Endothelial cell of umbilical vein (primary cell): ENCODE results near the gene ASNSD1. TPM values are rescaled to one million over a fixed set of nuclear protein-coding genes. Genes with fewer than 3 reads are reported as not detected.

Source experiments
- BruUV-seq: library from RNA; stranded (reverse); fragments of 400-500 nt; replicated peaks from 2 replicates; lab custom pipeline; 2021; lab: Mats Ljungman, UMichigan
- CTCF ChIA-PET: fragments of 300-600, 350-600 bp; sonication (Branson Sonifier 250); formaldehyde crosslinking; loops from one replicate; lab custom pipeline; 2021; ENCODE audit warnings: antibody characterized with exemption, inconsistent platforms; lab: Charles Lee
- POLR2A ChIA-PET: fragments of 300-600, 350-600 bp; sonication (Branson Sonifier 250); formaldehyde crosslinking; loops from one replicate; lab custom pipeline; 2021; ENCODE audit warnings: antibody characterized with exemption, inconsistent platforms; lab: Charles Lee
- DNase-seq: peaks from one replicate; pipeline ENCODE4 v3.0.0-alpha.2; 2011; ENCODE audit warnings: low read depth, low spot score
- FAIRE-seq: peaks from 2 replicates; lab custom pipeline; 2011; peaks lifted over from hg19 to GRCh38; lab: Jason Lieb, UNC
- H2AFZ ChIP-seq: 2 replicates; pipeline ENCODE4 v1.6.0; 2012; ENCODE audit warnings: low read depth, low read length, control low read depth, inconsistent platforms
- H3K27ac ChIP-seq: 2 replicates; pipeline ENCODE4 v1.5.1; 2011; ENCODE audit warnings: low read depth, mild to moderate bottlenecking, control low read depth, low read length, moderate library complexity; ENCODE audit not compliant: insufficient read depth
- H3K27me3 ChIP-seq, 2 experiments: 2 replicates each; pipeline versions ENCODE4 v1.6.0 to v1.6.1; 2011; ENCODE audit warnings: low read length in 2 of 2, mixed read lengths in 1 of 2; ENCODE audit not compliant: control insufficient read depth in 2 of 2, insufficient read depth in 2 of 2
- H3K36me3 ChIP-seq, 2 experiments: 2 replicates in 1 of 2; 3 replicates in 1 of 2; pipeline ENCODE4 v1.5.1; 2011; ENCODE audit warnings: low read length in 2 of 2, mild to moderate bottlenecking in 1 of 2, moderate library complexity in 1 of 2; ENCODE audit not compliant: control insufficient read depth in 2 of 2, insufficient read depth in 2 of 2; ENCODE audit errors: extremely low read depth in 1 of 2
- H3K4me1 ChIP-seq: 3 replicates; pipeline ENCODE4 v1.5.1; 2011; ENCODE audit warnings: mild to moderate bottlenecking, low read length; ENCODE audit not compliant: control insufficient read depth, insufficient read depth; ENCODE audit errors: extremely low read depth
- H3K4me2 ChIP-seq: 2 replicates; pipeline ENCODE4 v1.6.1; 2011; ENCODE audit warnings: low read length, control low read depth, mixed read lengths; ENCODE audit not compliant: insufficient read depth
- H3K4me3 ChIP-seq, 3 experiments: fragments of 200-600 bp in 1 of 3; sonication (generic), shearing (Covaris generic) in 1 of 3; replicated peaks in 1 of 3; 2 replicates each; pipeline ENCODE4 v1.5.1; 2011 to 2016; ENCODE audit warnings: control low read depth in 3 of 3, low read length in 3 of 3, mild to moderate bottlenecking in 2 of 3, inconsistent platforms in 1 of 3, low read depth in 1 of 3, moderate library complexity in 1 of 3; ENCODE audit not compliant: insufficient read depth in 1 of 3
- H3K79me2 ChIP-seq: 2 replicates; pipeline ENCODE4 v1.6.0; 2012; ENCODE audit warnings: low read length, inconsistent platforms; ENCODE audit not compliant: control insufficient read depth, insufficient read depth
- H3K9ac ChIP-seq: replicated peaks from 2 replicates; pipeline ENCODE3; 2011; ENCODE audit warnings: low read length, control low read depth; ENCODE audit not compliant: insufficient read depth; ENCODE audit errors: extremely low read depth
- H3K9me1 ChIP-seq: replicated peaks from 3 replicates; pipeline ENCODE4 v1.6.0; 2011; ENCODE audit warnings: mild to moderate bottlenecking, low read length; ENCODE audit not compliant: control insufficient read depth, insufficient read depth; ENCODE audit errors: extremely low read depth
- H3K9me3 ChIP-seq: replicated peaks from 2 replicates; pipeline ENCODE4 v1.5.1; 2012; ENCODE audit warnings: low read length, inconsistent platforms; ENCODE audit not compliant: control insufficient read depth, insufficient read depth
- H4K20me1 ChIP-seq: replicated peaks from 2 replicates; pipeline ENCODE3; 2011; ENCODE audit warnings: mild to moderate bottlenecking, low read length; ENCODE audit not compliant: control insufficient read depth, insufficient read depth; ENCODE audit errors: extremely low read depth
- EZH2 ChIP-seq: IDR thresholded peaks from 2 replicates; pipeline ENCODE4 v1.6.1; 2012; ENCODE audit warnings: borderline replicate concordance, low read depth, mild to moderate bottlenecking, moderate library complexity, low read length, inconsistent platforms; ENCODE audit not compliant: severe bottlenecking
- FOS ChIP-seq: IDR thresholded peaks from 2 replicates; pipeline ENCODE4 v1.6.1; 2011; ENCODE audit warnings: mild to moderate bottlenecking, low read length, moderate library complexity, borderline replicate concordance; ENCODE audit not compliant: insufficient read depth
- GATA2 ChIP-seq: IDR thresholded peaks from 2 replicates; pipeline ENCODE4 v1.7.0; 2011; ENCODE audit warnings: low read depth, mild to moderate bottlenecking, moderate library complexity, mixed read lengths, low read length; ENCODE audit not compliant: insufficient read length, insufficient read depth
- JUN ChIP-seq: IDR thresholded peaks from 2 replicates; pipeline ENCODE4 v1.6.1; 2011; ENCODE audit warnings: borderline replicate concordance, low read depth; ENCODE audit not compliant: insufficient read length, insufficient read depth
- MYC ChIP-seq: IDR thresholded peaks from one replicate; pipeline ENCODE4 v1.6.1; 2011; ENCODE audit warnings: mild to moderate bottlenecking, low read depth, low read length
- POLR2A ChIP-seq: IDR thresholded peaks from 2 replicates; pipeline ENCODE4 v1.6.1; 2012; ENCODE audit warnings: low read depth, mild to moderate bottlenecking, control low read depth, low read length
- POLR2AphosphoS5 ChIP-seq: IDR thresholded peaks from 2 replicates; pipeline ENCODE4 v1.6.1; 2012; ENCODE audit warnings: low read depth, mild to moderate bottlenecking, control low read depth, low read length, moderate library complexity; ENCODE audit not compliant: insufficient read depth
- dilution Hi-C: fragments of 300-500 bp; cut with MboI; formaldehyde crosslinking; loops from one replicate; pipeline ENCODE4 v1.15.0; 2019; ENCODE audit warnings: low sequenced_read_pairs; ENCODE audit not compliant: extremely low pct_ligation_motif_present
- intact Hi-C: fragments of 100-400 bp; cut with micrococcal nuclease; formaldehyde crosslinking; loops from one replicate; pipeline ENCODE4 v1.10.0; 2022
- polyA plus RNA-seq, 4 experiments: library from polyadenylated mRNA; depleted of rRNA in 3 of 4; stranded (reverse) in 3 of 4; unstranded in 1 of 4; fragments of >200 nt; gene quantifications; 2 replicates each; pipeline versions ENCODE4 v1.2.1 to v1.2.3, GENCODE V29; 2011 to 2012; ENCODE audit warnings: missing spikeins in 1 of 4
- total RNA-seq: library from RNA; stranded (reverse); gene quantifications from 2 replicates; pipeline ENCODE4 v1.2.3, GENCODE V29; 2021
- TF ChIP-seq, protein P1 (sequence below), 2 donors: IDR thresholded peaks; 1 replicate in 1 of 2; 2 replicates in 1 of 2; pipeline ENCODE4 v1.5.1; 2011; ENCODE audit warnings: low read length in 2 of 2, mild to moderate bottlenecking in 2 of 2, moderate library complexity in 2 of 2, control low read depth in 1 of 2, inconsistent platforms in 1 of 2, low read depth in 1 of 2; ENCODE audit not compliant: insufficient read depth in 1 of 2; ENCODE audit errors: extremely low read depth in 1 of 2
- TF ChIP-seq, protein P2 (sequence below): IDR thresholded peaks from 2 replicates; pipeline ENCODE4 v1.6.1; 2011; ENCODE audit not compliant: insufficient read depth, insufficient read length

ASNSD1 gene
- total and polyA plus RNA-seq, 2 donors (not counting 3 experiments of a cell fraction or from before 2014, with no cell fraction given) = 15.8 to 39.5 TPM

DNA sequence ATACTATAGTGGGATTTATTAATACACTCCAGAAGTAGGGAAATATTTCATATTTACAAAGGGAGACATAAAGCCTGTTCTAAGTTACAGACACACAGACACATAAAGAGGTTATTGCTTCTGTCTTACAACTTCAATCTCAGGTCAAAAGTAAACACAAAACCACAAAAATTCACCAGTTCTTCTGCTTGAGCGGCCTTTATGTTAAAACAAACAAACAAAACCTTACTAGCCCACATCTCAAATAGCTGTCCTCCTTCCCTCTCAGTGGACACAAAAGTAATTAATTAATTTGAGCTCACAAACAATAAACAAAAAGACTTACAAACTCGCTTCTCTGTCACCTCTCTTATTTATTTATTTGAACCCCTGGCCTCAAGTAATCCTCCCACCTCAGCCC is 1.5 kb upstream of the ASNSD1 start:
- peaks cover 0 to 2% of the 10 kb centered on the region in 2 experiments for H3K27me3 ChIP-seq
- TF ChIP-seq POLR2A = no peak
- TF ChIP-seq FOS = no peak
- TF ChIP-seq, protein P1, sequence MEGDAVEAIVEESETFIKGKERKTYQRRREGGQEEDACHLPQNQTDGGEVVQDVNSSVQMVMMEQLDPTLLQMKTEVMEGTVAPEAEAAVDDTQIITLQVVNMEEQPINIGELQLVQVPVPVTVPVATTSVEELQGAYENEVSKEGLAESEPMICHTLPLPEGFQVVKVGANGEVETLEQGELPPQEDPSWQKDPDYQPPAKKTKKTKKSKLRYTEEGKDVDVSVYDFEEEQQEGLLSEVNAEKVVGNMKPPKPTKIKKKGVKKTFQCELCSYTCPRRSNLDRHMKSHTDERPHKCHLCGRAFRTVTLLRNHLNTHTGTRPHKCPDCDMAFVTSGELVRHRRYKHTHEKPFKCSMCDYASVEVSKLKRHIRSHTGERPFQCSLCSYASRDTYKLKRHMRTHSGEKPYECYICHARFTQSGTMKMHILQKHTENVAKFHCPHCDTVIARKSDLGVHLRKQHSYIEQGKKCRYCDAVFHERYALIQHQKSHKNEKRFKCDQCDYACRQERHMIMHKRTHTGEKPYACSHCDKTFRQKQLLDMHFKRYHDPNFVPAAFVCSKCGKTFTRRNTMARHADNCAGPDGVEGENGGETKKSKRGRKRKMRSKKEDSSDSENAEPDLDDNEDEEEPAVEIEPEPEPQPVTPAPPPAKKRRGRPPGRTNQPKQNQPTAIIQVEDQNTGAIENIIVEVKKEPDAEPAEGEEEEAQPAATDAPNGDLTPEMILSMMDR (IDR thresholded peaks at IDR 0.05; ENCODE audit: extremely low read depth in 1 of 2, insufficient read depth in 1 of 2, low read depth in 1 of 2, low read length in 2 of 2) = no peak
- no peak for TF ChIP-seq EZH2
- TF ChIP-seq POLR2AphosphoS5 = no peak
- no peak for TF ChIP-seq JUN
- no peak for TF ChIP-seq MYC
- TF ChIP-seq, protein P2, sequence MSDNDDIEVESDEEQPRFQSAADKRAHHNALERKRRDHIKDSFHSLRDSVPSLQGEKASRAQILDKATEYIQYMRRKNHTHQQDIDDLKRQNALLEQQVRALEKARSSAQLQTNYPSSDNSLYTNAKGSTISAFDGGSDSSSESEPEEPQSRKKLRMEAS = no peak
- TF ChIP-seq GATA2 = no peak
- H3K9ac ChIP-seq = no peak overlapping the region
- no peaks in the 10 kb centered on the region for H3K9me1 ChIP-seq
- intact Hi-C loops (loop anchor here (2.0 kb wide), 1 partner anchor 91 kb away; no protein-coding TSS in a partner anchor), dilution Hi-C loops (no loop called here)
- ChIA-PET CTCF (interaction anchor here (1.3 to 2.5 kb wide), 5 partner anchors 35 to 413 kb away, joined by 3 to 23 read pairs (median 7); partner anchors contain the start of gene OSGEPL1), POLR2A (no interaction called here)
- no peaks in the 10 kb centered on the region for H3K36me3 ChIP-seq
- H3K79me2 ChIP-seq = peaks cover 25% of the 10 kb centered on the region
- peaks cover 10% of the 10 kb centered on the region for H3K4me1 ChIP-seq
- FAIRE-seq (no peak), DNase-seq (no peak)
- H3K4me2 ChIP-seq = no peak overlapping the region
- no peak overlapping the region for H3K27ac ChIP-seq
- no peaks in the 10 kb centered on the region for H4K20me1 ChIP-seq
- H3K9me3 ChIP-seq = no peaks in the 10 kb centered on the region
- BruUV-seq = no TSS peak
- H3K4me3 ChIP-seq = no peak overlapping the region
- no peak overlapping the region for H2AFZ ChIP-seq
